COR-L47 (cell line): ENCODE measurements around the gene ZBTB21.

ENCODE experiments used
- DNase-seq: peaks from one replicate; lab custom pipeline; 2025; lab: John Stamatoyannopoulos, UW

The ZBTB21 gene

GRCh38 chr21:41992576-41992975, 17.6 kb downstream of the ZBTB21 start:
- DNase-seq, result no peak

DNA sequence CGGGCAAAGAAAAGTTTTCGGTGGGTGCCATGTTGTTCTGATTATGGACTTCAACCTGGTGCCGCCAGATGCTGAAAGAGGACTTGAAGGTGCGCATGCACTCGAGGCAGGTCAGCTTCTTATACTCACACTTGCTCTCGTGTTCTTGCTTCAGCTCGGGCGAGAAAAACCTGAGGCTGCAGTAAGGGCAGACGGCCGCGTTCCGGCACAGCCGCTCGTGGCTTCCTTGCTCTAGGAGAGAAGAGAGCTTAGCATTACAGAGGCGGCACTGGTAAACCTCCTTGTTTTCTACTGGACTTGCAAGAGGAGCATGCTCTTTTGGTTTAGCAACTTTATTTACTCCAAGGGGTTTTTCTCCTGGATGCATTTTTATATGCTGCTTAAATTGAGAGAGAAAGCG, 18.5 kb downstream of the ZBTB21 start:
- DNase-seq, result no peak

DNA sequence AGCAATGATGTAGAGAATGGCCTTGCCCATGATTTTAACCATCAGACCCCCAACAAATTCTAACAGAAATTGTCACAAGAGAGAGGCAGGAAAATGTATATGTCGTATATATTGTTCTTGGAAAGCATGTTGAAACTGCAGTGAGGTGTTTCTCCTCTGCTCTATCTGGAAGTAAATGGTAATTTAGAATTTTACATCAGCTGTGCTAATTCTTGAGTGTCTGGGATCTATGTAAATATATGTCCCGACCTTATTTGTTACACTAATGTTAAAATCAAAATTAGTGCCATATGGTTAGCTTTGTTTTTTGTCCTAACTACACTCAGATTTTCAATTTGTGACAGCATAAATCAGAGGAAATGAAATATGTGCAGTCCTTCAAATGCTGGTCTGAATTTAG, 20.5 kb downstream of the ZBTB21 start:
- DNase-seq, result no peak

- no peak for DNase-seq
Observed at GRCh38 chr21:41987310-41987709, 22.9 kb downstream of the ZBTB21 start.

GRCh38 chr21:41985662-41986416, 24.3 kb downstream of the ZBTB21 start:
- DNase-seq, result no peak

DNA sequence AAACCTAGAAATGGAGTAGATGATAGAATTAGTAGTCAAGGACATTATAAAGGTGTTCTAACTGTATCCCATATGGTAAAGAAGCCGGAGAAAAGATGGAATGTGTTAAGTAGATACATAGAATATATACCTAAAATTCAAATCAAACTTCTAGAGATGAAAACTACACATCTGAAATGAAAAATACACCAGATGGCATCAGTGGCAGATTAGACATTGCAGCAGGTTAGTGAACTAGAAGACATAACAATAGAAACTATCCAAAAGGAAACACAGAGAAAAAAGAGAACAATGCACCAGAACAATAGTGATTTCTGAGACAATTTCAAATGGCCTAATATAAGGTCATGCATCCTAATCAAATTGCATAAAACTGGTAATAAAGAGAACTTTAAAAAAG, 26.9 kb downstream of the ZBTB21 start:
- no peak for DNase-seq

DNA sequence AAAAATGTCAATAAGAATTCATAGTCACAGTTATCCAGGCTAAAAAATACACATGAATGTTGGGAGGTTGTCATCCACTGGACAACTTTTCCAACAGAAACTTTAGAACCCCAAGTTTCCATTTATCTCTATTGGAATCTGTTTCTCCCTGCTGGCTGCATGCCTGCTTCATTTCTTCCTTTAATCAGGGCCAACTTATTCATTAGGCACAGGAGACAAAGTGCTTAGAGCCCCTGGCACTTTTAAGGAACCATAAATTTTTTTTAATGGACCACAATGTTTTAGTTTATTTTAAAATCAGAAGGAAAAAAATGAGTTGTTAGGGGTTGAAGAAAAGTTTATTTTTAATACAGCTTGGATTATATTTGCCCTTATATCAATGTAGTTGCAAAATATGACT, 29.6 kb downstream of the ZBTB21 start:
- DNase-seq, result no peak

- DNase-seq, result no peak
Observed at GRCh38 chr21:41979751-41980369, 30.3 kb downstream of the ZBTB21 start.

- no peak for DNase-seq
Observed at GRCh38 chr21:41979335-41979734, 30.8 kb downstream of the ZBTB21 start.

DNA sequence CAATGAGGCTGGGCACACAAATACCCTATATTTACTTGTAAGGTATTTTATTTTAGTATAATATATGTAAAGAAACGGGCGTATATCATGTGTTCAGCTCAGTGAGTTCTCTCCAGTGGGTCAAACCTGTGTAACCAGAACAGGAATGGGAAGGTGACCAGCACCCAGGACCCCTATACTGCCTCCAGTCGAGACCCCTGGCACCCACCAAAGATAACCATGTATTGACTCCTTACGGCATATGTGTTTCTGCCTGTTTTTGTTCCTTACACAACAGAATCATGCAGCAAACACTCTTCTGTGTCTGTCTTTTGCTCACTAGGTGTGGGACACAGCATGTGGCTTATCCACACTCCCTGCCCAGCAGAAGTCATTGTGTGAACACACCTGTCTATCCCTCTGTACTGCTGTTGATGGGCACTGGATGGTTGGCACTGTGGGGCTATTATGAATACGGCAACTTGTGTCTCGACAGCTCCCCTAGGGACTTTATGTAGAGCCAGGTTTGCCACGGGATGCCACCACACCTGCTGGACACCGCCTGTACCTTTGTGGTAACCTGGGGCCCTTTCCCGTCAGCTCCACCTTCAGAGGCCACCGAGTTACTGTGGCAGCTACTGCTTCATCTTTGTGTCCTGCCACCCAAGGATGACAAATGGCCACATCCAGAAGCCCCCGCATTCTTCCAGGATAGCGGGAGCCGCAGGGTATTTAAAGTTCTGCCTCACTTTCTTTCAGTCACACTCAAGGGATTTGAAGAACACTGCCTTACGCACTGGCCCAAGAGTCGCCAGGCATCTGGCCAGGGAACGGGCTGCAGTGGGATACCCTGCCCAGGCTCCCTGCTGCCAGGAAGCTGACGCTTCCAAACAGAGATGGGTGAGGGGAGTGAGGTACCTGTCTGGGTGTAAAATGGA, 32.9 kb downstream of the ZBTB21 start:
- DNase-seq, result no peak

DNA sequence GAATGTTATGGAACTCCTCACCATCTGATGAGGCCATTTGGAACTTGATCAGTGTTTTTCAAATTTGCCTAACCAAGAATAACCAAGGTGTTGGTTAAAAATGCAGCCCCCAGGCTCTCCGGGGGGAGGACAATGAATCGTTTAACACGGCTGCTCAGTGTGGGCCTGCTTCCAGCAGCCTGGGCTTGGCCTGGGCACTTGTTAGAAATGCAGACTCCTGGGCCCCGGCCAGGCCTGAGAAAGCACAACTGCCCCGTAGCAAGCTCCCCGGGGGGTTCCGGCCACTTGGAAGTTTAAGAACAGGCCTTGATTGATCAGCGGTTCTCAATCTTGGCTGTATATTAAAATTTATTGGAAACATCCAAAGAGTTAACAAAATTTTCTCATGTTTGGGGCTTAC, 33.5 kb downstream of the ZBTB21 start:
- DNase-seq, result no peak

- DNase-seq, result no peak
Observed at GRCh38 chr21:41975391-41976272, 34.5 kb downstream of the ZBTB21 start.

DNA sequence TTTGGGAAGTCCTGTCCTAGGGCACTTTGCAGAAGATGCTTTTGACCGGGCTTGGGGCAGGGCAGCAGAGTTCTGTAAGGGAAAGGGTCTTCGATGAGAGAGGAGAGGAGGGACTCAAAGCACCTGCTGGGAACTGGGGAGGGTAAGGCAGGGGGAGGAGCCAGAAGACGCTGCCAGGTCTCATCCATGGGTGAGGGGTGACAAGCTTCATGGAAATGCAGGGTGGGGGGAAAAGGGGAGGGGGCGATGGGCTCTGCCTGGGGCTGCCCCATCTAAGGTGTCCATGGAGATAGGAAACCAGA, 35.5 kb downstream of the ZBTB21 start:
- no peak for DNase-seq

DNA sequence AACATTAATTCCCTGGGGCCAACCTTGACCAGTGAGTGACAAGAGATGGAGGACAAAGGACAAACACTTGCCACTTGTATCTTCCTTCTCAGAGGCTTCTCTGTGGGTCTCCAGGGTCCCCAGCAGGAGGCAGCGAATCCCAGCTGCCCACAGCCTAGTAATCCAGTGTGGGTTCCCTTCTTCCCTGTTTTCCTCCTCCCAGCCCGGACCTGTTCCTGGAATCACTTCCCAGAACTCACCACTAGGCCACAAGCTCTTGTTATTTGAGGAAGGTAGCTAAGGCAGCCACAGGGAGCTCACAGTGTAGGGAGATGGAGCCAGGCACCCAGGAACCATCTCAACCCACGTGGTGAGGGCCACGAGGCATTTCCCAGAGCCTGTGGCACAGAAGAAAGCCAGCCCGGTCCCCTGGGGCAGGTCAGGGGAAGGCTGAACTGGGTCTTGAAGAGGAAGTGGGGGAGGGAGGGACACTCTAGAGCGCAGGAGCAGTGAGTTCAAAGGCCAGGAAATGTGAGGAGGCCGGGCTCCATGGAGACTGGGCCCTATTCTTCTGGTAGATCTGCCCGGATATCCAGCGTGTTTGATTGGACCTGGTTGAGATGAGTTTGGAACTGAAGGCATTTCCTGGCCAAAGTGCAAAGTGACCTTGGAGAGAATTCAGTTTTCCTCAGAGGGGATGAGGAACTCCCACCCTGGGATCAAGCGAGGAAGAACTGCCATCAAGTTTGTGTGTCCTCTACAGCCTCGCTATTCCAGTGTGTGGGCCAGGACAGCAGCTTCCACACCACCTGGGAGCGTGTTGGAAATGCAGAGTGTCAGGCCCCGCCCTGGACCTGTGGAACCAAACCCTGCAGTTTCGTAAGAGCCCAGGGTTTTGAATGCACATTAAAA, 36.1 kb downstream of the ZBTB21 start:
- DNase-seq, result no peak

DNA sequence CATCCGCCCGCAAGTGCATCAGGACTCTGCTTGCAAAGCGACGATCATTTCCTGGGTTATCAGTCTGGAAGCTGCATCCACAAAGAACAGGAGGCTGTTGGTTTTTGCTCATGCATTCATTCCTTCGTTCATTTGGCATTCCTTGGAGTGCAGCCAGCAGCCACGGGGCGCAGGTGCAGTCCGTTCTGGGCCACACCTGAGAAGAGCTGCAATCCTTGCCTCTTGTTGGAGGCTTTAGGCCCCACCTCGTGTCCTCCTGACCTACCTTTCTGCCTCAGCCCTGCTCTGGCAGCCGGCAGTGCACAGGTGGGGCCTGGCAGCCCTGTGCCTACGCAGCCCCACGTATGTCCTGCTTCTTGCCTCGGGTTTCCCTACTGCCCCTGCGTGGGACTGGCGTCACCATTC, 36.7 kb downstream of the ZBTB21 start:
- DNase-seq, result no peak

DNA sequence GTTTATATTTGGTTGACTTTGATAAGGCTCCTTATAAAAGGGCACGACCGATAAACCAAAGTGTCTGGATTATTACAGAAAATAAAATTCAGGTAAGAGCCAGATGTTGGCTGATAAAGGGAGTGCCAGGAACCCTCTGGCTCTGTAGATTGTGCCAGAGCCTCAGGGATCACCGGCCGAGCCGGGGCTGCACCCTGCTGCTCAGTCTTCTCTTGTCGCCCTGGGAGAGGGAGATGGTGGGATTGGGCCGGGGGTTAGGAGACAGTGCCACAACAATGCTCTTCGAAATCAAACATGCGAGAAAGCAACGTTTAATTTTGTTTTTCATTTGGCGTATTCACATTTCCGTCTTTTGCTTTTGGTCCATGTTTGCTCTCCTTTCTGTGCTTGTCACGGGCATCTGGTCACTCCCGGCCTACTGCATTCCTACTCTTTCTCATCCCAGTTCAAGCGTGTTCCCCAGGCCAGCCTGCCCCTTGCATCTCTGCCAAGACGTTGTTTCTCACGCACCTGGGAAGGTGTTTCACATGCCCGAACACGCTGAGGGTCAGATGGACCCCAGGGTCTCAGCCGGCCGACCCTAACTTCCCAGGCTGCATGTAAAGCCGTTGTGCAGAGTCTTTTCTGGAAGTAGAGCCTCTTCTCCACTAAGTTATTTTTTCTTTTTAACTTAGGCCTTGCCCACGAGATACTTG, 37.5 kb downstream of the ZBTB21 start:
- no peak for DNase-seq

- DNase-seq, result no peak
Observed at GRCh38 chr21:41971891-41972290, 38.3 kb downstream of the ZBTB21 start.

DNA sequence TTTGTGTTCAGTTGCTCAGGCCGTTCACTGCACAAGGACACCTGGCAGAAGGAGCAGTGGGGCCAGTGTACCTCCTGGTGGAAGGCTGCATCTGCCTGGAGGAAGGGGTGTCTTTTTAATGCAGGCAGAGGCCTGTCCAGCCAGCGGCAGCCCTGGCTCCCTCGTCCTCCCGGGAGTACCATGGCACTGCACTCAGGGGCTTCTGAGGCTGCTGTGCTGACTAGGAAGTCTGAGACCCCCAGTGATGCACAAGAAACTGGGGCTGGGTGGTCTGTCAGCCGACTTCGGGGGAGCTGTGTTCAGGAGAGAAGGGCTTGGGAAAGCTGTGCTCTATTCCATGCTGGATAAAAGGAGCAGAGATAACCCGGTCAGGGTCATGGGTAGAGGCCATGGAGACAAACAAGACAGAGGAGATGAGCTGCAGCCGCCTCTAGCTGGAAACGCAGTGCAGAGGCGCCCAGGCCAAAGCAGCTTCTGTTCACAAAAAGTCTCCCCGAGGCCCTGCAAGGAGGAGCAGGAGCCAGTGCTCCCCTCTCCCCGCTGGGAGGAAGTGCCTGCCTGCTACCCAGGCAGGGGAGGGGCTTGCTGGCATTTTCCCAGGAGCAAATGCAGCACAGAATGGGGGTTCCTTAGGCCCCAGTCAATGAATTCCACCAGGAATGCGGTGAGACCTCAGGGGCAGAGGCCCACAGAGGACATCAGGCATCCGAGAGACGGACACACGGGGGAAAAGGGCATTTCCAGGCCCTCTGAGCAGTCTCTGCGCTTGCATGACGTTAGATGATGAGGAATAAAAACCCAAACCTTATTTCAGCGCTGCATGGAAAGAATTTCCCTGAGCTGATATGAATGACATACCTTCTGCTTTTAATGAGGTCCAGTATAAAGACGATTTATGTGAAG, 39.2 kb downstream of the ZBTB21 start:
- no peak for DNase-seq

DNA sequence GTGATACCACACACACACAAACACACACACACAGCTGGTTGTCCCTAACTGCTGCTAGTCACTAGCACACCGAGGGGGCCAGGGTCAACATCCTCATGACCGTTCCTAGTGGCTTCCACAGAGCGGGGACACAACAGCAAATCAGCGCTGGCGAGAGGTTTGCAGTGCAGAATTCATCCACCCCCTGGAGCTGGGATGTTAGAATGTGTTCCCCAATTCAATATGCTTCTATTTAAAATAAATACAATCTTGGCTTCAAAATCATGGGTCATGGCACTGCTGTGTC, 40.1 kb downstream of the ZBTB21 start:
- DNase-seq, result no peak

DNA sequence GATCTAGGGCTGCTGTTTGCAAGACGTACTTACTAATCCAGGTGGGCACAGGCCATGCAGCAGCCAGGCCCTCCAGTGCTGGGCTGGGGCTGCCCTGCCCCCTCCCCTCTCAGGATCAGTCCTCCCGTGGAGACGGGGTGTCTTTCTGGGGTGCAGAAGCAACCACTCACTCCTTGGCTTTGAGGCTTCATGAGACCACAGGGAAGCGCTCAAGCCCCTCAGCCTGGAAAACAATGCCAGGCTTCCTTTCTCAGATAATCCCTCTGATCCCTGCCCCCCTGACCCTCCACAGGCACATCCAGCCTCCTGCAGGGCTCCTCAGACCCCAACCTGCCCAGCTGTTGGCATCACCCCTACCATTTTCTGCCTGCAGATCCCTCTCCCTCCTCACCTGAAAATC, 42.5 kb downstream of the ZBTB21 start:
- DNase-seq, result no peak
